Cerebellar cortex (tissue), 1 donor: ENCODE data around the gene DNAJC17.
A peak's percentile ranks its signal among the peaks of the same experiment; 100 is the strongest.

ENCODE experiments used
- DNase-seq: peaks from one replicate; pipeline ENCODE4 v3.0.0-alpha.2; 2015; ENCODE audit warnings: low spot score

Gene DNAJC17

GRCh38 chr15:40766194-40766815 lies 41.0 kb downstream of the DNAJC17 start:
- no peak for DNase-seq

- DNase-seq, result no peak
Measured at GRCh38 chr15:40764629-40765103, 42.6 kb downstream of the DNAJC17 start.

DNA sequence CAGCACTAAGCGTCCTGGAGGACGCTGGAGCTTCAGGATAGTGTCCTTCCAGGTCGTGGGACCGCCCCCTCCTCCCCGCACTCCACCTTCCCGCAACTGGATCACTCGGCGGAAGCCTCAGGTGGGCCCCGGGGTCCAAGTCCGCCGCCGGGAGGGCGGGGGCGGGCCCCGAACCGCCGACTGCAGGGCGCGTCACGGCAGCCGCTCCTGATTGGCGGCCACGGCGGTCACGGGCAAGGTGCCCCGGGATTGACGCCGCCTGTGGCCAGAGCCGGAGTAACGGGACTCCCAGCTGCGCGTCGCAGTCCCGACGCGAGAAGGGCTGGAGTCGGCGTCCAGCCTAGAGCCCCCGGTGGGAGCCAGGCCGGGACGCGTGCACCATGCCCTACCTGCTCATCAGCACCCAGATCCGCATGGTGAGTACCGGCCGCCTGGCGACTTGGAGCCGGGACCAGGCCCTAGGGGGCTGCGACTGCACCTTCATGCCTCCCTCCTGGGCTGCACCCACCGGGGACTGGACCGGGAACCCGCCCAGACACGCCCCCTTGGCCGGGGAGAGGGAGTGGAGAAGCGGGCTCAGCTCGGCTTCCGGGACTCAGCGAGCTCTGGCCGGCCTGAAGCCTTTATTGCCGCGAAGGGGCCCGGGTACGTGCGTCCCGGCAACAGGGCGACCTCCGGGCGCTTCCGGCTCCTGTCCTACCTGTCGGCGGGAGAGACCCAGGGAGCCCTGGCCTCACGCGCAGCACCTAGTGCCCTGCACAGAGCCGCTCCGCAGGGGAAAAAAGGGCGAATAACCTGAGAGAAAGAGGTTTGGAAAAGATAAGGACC lies 43.3 kb downstream of the DNAJC17 start, which contains the start of gene GCHFR:
GCHFR (plus strand) TSS at position 268 of the 828 bp plus-strand sequence; CDS start at position 381, 113 bp downstream.
- DNase-seq, result peak; percentile 71

GRCh38 chr15:40762919-40763800 lies 44.1 kb downstream of the DNAJC17 start:
- DNase-seq, result peak; percentile 74

- no peak for DNase-seq
Measured at GRCh38 chr15:40759961-40760360, 47.3 kb downstream of the DNAJC17 start.

- DNase-seq, result peak; percentile 88
Measured at GRCh38 chr15:40756938-40757337, 50.3 kb downstream of the DNAJC17 start.

DNA sequence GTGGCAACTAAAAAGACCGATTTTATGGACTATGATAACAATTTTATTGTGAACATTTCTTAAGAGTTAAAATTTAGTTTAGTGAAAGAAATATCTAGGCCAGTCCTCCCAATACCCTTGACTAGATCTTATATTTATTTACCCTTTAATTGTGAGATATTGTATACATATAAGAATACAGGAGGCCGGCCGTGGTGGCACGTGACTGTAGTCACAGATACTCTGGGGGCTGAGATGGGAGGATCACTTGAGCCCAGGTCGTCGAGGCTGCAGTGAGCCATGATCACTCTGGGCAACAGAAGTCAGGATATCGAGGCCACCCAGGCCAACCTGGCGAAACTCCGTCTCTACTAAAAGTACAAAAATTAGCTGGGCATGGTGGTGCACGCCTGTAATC lies 51.5 kb downstream of the DNAJC17 start:
- DNase-seq, result no peak

GRCh38 chr15:40754883-40755811 lies 52.1 kb downstream of the DNAJC17 start, which contains the start of gene RMDN3:
Gene RMDN3 (minus strand): TSS chr15:40755254. CDS start chr15:40754783, 471 bp downstream.
- DNase-seq, result peak; percentile 93

GRCh38 chr15:40754574-40754882 lies 52.7 kb downstream of the DNAJC17 start:
- no peak for DNase-seq

DNA sequence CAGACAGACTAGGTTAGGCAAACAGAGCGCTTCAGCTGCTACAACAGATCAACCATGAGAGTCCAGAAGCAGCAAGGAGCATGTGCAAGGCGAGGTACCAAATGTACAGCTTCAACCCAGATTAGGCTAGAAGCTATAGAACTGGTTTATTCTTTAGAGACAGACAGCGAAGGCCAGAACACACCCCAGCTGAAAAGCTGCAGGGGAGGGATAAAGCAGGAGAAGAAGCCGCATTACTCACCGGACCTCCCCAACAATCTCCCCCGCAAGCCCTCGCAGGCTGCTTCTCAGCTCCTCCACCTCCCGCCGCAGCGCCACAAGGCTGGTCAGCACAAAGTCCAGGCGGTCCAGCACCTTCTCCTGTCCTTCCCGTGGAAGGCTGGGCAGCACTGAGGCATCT lies 55.5 kb downstream of the DNAJC17 start:
- DNase-seq, result no peak

GRCh38 chr15:40750885-40751284 lies 56.4 kb downstream of the DNAJC17 start:
- no peak for DNase-seq

GRCh38 chr15:40749151-40749630 lies 58.1 kb downstream of the DNAJC17 start:
- DNase-seq, result no peak

DNA sequence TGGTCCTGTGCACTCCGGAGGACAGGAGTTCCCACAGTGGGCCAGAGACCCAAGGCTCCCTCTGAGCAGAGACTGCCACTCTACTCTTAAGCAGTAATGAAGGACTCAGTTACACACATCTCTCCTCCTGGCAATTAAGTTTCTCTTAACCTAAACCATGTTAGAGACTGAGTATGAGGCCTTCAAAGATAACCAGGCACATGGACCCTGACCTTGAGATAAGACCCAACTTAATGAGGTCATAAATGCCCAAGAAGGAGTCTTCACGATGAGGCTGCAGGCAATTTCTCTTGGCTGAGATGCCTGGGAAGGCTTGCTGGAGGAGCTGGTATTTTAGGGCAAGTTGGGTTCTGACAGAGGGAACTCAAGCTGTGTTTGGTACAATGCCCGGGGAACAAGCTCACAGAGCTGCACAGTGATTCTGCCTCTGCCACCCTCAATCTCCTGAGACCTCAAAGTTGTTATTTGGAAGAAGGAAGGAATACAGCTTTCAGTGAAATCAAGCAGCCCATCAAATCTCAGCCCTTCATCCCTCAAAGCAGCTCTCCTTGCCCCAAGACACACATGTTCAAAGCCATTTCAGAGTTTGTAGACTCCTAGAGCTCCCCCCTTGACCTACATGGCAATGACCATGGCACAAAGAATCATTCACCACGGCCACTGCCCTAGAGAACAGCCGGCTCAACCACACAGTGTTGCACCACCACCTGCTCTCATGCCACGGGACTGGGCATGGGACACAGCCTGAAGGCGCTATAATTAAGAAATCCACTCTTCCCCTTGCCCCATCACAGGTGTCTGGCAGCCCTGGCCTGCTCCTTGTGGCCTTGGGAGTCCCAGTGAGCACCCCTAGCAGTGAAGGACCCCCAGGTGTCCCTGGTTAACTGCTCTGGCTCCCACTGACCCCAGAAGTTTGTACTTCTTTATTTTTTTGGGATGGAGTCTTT lies 59.3 kb downstream of the DNAJC17 start:
- peak; percentile 86 for DNase-seq

DNA sequence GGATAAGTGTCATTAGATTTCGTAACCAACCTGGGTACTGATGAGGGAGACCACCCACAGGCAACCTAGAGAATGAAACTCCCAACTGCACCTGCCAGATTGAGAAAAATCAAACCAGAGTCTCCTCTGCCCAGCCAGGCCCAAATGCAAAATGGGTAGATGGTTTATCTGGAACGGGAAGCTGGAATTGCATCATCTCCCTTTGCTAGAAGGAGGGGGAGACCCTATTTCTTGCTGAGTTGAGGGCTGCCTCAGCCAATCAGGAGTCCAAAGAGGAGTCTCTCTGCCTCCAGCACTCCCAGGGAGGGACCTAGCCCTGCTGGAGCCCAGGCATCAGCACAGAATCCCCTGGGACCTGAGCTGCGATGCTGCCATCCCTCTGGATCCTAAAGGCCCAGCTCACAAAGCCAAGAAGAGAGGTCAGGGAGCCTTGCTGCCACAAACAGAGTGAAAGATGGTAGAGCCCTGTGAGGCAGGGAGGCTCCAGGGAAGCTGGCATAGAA lies 60.3 kb downstream of the DNAJC17 start:
- no peak for DNase-seq

GRCh38 chr15:40744815-40745152 lies 62.5 kb downstream of the DNAJC17 start:
- no peak for DNase-seq

DNA sequence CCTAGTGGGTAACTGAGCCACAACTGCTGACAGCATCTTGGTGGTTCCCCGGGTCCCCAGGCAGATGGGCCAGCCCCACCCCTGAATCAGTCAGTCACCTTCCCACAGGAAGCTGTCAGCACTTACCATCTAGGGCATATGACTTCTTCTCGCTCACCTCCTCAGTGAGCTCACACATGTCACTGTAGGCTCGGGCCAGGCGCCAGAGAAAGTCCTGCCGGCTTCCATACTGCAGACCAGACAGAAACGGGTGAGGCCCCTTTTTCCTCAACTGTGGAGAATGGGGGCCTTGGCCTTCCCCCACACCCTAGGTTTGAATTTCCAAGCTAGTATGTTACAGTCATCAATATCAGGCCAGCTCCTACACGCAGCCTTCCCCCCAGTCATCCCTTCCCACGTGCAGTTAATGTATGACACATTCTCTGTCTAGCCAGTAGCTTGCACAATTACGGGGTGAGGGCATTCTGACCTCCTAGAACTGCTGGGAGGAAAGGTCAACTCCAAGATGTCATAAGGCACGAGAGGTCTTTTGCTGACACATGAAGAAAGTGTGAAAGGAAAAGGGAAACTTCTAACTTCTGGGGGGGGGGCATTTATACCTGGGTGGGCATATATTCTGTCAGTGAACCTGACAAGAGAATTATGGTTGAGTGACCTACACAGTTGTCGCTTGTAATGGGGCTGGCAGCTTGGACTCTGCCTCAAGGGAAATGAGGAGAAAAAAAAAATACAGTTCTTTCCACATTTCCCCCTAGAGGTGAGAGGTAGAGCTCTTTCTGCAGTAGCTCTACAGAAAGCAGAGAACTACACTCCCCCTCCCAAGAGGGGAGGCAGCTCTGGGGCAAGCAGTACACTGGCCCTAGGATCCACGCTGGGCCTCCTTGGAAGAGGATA lies 63.1 kb downstream of the DNAJC17 start:
- DNase-seq, result no peak

GRCh38 chr15:40743485-40743901 lies 63.8 kb downstream of the DNAJC17 start:
- no peak for DNase-seq

DNA sequence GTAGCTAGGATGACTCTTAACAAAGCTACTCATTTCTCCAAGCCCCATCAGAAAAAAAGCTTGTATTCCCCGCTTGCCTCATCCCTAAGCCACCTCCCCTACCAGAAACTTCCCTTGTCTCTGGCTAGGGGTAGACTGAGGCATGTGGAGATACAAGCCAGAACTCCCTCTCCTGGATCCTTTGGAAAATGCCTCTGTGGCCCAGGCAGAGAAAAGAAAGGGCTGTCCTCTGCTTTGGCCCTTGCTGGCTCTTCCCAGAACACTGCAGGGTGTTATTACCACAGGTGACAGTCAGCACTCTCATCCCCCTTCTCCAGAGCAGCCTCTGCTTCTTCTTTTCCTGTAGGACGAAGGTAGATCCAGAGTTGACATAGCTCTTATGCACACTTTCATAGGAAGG lies 67.4 kb downstream of the DNAJC17 start:
- DNase-seq, result no peak

- DNase-seq, result no peak
Measured at GRCh38 chr15:40739047-40739446, 68.2 kb downstream of the DNAJC17 start.
